ENCODE results near the gene SLC4A9. TPM values are rescaled to one million over a fixed set of nuclear protein-coding genes. Genes with fewer than 3 reads are reported as not detected.

SLC4A9 gene
- total and polyA plus RNA-seq, 5 donors: 0.05 to 0.26 (median 0.25) TPM; not detected in 2

DNA sequence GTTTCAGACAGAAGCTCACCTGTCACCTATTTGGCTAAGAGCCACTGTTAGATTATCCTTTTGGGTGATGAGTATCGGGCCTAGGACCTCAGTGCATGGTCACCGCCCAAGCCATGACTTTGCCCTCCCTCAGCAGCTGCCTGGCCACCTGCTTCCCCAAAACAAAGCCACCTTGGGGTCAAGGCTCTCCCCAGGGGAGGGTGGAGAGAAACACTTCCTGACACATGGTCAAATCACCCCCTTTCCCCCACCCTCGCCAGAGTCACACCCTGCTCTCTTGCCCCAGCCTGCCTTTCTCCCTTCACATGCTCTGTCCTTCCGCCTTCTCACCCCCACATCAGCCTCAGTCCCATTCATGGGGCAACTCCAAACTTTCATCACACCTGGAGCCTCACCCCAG lies 11.9 kb upstream of the SLC4A9 start:
- WGBS: 71% methylated on average over 4 of the region's 4 CpGs
- intact Hi-C loops (cut with DNase I): loop anchor here in 3 of 4 donors (5.0 to 10.0 kb wide), 3 partner anchors 106 to 173 kb away; partner anchors contain the start of gene CYSTM1 (in 2 of the 3)
- ATAC-seq (no peak), DNase-seq (no peak)
- Histone ChIP-seq H3K27ac (ENCODE audit: low read length) (peak overlapping the region; percentile 39), H3K27me3 (ENCODE audit: control insufficient read depth, insufficient read depth) (no peaks in the 10 kb centered on the region), H3K4me1 (ENCODE audit: control insufficient read depth, insufficient read depth, low read length) (peaks cover 7% of the 10 kb centered on the region), H3K4me3 (ENCODE audit: low read length) (no peak overlapping the region), H3K9me3 (ENCODE audit: control insufficient read depth, low read length) (no peaks in the 10 kb centered on the region)

DNA sequence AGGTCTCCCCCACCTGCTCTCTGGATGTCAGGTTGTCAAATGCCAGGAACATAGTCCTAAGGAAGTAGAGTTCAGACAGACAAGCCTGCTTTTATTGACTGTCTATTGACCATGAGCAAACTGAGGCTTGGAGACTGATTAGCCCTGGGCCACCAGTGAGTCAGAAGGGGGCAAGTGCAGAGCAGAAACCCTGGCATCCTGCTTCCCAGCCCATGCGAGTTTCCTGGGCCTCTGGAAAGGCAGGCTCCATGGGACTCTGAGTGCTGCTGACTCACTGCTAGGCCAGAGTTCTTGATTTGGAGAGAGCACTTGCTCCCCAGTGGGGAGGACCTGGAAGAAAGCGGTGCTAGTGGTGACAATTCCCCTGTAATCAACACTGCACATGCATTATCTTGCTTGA lies 10.8 kb upstream of the SLC4A9 start:
- Histone ChIP-seq H3K27me3 (ENCODE audit: control insufficient read depth, insufficient read depth) (no peaks in the 10 kb centered on the region), H3K4me3 (ENCODE audit: low read length) (no peak overlapping the region), H3K9me3 (ENCODE audit: control insufficient read depth, low read length) (no peaks in the 10 kb centered on the region), H3K4me1 (ENCODE audit: control insufficient read depth, insufficient read depth, low read length) (peaks cover 5% of the 10 kb centered on the region), H3K27ac (ENCODE audit: low read length) (no peak overlapping the region)
- WGBS: 83% methylated on average over 2 of the region's 2 CpGs
- ATAC-seq (no peak), DNase-seq (no peak)
- intact Hi-C loops (cut with DNase I): loop anchor here in 3 of 4 donors (5.0 to 10.0 kb wide), 3 partner anchors 107 to 174 kb away; partner anchors contain the start of gene CYSTM1 (in 2 of the 3)

DNA sequence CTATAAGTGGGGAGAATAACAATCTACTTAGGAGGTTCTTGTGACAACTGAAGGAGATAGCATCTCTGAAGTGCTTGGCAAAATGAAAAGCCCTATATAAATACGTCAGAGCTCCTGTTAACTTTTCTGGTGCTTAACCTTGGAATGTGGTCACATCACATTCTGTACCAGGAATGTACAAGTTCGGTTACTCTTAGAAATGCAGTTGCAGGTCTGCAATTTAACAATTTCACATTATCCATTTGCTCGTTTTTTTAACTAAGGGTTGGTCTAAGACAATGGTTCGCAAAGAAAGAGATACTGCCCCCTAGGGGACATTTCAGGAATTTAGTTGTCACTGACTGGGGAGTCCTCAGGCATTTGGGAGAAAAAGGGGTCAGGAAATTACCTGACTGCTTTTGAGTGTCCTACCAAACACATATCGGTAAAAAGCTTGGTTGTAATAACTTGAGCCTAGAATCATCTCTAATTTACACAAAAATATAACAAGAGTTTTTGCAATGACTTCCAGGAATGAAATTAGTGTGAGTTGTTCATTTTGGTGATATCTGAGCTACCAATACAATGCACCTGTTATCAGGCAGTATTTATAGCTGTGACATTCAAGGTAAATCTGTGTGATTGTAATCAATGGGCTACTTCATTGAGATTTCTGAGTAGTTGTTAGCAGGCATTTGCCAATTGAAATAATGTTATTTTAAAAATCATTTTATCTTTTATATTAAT lies 8.2 kb upstream of the SLC4A9 start:
- Histone ChIP-seq H3K4me3 (ENCODE audit: low read length) (no peak overlapping the region), H3K27ac (ENCODE audit: low read length) (no peak overlapping the region), H3K9me3 (ENCODE audit: control insufficient read depth, low read length) (no peaks in the 10 kb centered on the region), H3K4me1 (ENCODE audit: control insufficient read depth, insufficient read depth, low read length) (peaks cover 3% of the 10 kb centered on the region), H3K27me3 (ENCODE audit: control insufficient read depth, insufficient read depth) (no peaks in the 10 kb centered on the region)
- ATAC-seq (peak; percentile 25 to 51), DNase-seq (no peak)
- 5% methylated on average over 5 of the region's 5 CpGs for WGBS
- intact Hi-C loops (cut with DNase I): loop anchor here in 2 of 4 donors (2.0 to 5.0 kb wide), 2 partner anchors 107 to 109 kb away; no protein-coding TSS in a partner anchor

GRCh38 chr5:140355546-140355945 lies 4.4 kb upstream of the SLC4A9 start:
- 83% methylated on average over 7 of the region's 7 CpGs for WGBS
- no peak for DNase-seq
- H3K27ac ChIP-seq (ENCODE audit: low read length): no peak overlapping the region
- intact Hi-C loops (cut with DNase I): no loop called here
- H3K4me3 ChIP-seq (ENCODE audit: low read length): no peak overlapping the region
- ATAC-seq: no peak
- no peaks in the 10 kb centered on the region for H3K4me1 ChIP-seq (ENCODE audit: control insufficient read depth, insufficient read depth, low read length)
- no peaks in the 10 kb centered on the region for H3K9me3 ChIP-seq (ENCODE audit: control insufficient read depth, low read length)
- H3K27me3 ChIP-seq (ENCODE audit: control insufficient read depth, insufficient read depth): no peaks in the 10 kb centered on the region

DNA sequence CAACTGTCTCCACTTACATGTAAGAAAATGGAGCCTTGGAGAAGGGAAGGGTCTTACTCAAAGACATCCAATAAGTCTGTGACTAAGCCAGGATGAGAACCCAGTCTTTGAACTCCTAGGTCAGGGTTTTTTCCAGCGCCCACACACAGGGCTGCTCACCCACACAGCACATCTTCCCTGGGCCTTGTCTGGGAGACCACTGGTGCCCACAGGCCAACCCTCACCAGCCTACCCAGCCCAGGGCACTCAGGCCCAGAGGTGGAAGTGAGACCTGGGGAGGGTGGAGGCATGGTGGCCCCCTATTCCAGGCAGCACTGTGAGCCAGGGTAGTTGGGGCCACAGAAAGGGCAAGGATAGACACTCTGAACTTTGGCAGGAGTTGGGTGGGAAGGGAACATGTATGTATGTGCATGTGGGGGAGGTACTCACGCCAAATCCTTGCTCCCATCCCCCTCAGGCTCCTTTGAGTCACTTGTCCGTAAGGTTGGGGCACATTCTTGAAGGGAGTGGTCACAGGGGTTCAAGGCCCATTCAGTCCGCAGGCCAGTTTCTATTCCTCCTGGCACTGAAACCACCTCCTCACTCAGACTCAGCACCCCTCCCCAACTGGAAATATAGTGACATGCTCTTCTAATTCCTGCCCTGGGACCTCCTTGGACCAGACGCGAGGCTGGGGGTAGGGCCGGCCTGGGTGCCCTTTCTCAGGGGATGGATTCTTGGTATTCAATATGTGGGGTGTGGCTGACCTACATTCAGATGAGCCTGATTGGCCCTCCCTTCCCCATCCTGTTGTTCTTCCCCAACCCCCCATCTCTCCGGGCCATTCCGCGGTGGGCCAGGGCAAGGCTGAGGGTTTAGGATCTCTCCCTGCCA lies 2.9 kb upstream of the SLC4A9 start:
- no peaks in the 10 kb centered on the region for H3K4me1 ChIP-seq (ENCODE audit: control insufficient read depth, insufficient read depth, low read length)
- peak; percentile 10 to 11 for ATAC-seq
- 36% methylated on average over 10 of the region's 10 CpGs for WGBS
- no peak overlapping the region for H3K27ac ChIP-seq (ENCODE audit: low read length)
- DNase-seq: no peak
- H3K9me3 ChIP-seq (ENCODE audit: control insufficient read depth, low read length): no peaks in the 10 kb centered on the region
- intact Hi-C loops (cut with DNase I): no loop called here
- no peaks in the 10 kb centered on the region for H3K27me3 ChIP-seq (ENCODE audit: control insufficient read depth, insufficient read depth)
- H3K4me3 ChIP-seq (ENCODE audit: low read length): no peak overlapping the region

GRCh38 chr5:140357726-140358093 lies 2.3 kb upstream of the SLC4A9 start:
- Histone ChIP-seq H3K27me3 (ENCODE audit: control insufficient read depth, insufficient read depth) (no peaks in the 10 kb centered on the region), H3K9me3 (ENCODE audit: control insufficient read depth, low read length) (no peaks in the 10 kb centered on the region), H3K27ac (ENCODE audit: low read length) (no peak overlapping the region), H3K4me1 (ENCODE audit: control insufficient read depth, insufficient read depth, low read length) (no peaks in the 10 kb centered on the region), H3K4me3 (ENCODE audit: low read length) (no peak overlapping the region)
- intact Hi-C loops (cut with DNase I): no loop called here
- WGBS: 1% methylated on average over 18 of the region's 18 CpGs
- DNase-seq (peak; percentile 82 to 92 (median 90)), ATAC-seq (peak; percentile 89 to 92)

DNA sequence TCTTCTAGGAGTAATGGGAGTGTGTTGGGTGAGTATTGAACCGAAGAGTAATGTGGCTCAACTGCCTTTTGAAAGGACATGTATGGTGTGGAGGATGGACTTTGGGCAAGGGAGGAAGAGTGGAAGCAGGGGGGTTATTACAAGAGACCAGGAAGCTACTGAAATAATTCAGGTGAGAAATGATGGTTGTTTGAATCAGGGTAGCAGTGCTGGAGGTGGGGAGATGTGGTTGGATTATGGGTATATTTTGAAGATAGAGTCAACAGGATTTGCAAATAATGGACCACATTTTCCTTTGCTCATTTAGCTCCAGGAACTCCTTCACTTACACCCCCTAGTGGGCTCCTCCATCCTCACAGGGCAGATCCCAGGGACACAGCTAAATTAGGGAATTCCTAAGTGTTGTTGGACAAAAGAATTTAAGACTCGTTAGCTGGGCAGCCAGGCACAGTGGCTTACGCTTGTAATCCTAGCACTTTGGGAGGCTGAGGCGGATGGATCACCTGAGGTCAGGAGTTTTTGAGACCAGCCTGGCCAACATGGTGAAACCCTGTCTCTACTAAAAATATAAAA lies 1.2 kb upstream of the SLC4A9 start:
- intact Hi-C loops (cut with DNase I): no loop called here
- Histone ChIP-seq H3K4me1 (ENCODE audit: control insufficient read depth, insufficient read depth, low read length) (no peaks in the 10 kb centered on the region), H3K27me3 (ENCODE audit: control insufficient read depth, insufficient read depth) (no peaks in the 10 kb centered on the region), H3K4me3 (ENCODE audit: low read length) (no peak overlapping the region), H3K27ac (ENCODE audit: low read length) (no peak overlapping the region), H3K9me3 (ENCODE audit: control insufficient read depth, low read length) (no peaks in the 10 kb centered on the region)
- ATAC-seq (no peak), DNase-seq (no peak)
- WGBS: 76% methylated on average over 4 of the region's 4 CpGs

DNA sequence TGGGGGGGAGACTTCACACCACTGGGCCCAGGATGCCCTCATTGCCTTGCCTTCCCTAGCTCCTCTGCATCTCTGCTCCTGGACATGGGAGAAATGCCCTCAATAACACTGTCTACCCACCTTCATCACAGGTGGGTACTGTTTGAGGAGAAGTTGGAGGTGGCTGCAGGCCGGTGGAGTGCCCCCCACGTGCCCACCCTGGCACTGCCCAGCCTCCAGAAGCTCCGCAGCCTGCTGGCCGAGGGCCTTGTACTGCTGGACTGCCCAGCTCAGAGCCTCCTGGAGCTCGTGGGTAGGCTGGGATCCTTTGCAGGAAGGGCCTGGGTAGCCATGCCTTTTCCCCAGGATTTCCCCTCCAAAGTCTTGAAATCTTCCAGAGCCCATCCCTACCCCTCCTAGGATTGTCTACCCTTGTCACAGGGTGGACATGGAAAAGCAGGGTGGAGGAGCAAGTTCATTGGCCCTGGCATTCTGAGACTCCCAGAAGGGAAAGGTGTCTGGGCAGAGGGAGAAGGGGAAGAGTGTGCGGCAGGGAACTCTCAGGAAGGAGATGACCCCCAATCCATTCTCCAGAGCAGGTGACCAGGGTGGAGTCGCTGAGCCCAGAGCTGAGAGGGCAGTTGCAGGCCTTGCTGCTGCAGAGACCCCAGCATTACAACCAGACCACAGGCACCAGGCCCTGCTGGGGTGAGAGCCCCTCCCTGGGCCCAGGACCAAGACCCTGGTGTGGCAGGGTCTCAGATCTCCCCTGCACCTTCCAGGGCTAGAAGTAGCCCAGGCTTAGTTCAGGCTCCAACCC lies 886 bp downstream of the SLC4A9 start:
- Histone ChIP-seq H3K4me1 (ENCODE audit: control insufficient read depth, insufficient read depth, low read length) (no peaks in the 10 kb centered on the region), H3K9me3 (ENCODE audit: control insufficient read depth, low read length) (no peaks in the 10 kb centered on the region), H3K27ac (ENCODE audit: low read length) (no peak overlapping the region), H3K4me3 (ENCODE audit: low read length) (no peak overlapping the region), H3K27me3 (ENCODE audit: control insufficient read depth, insufficient read depth) (no peaks in the 10 kb centered on the region)
- 77% methylated on average over 7 of the region's 7 CpGs for WGBS
- no peak for ATAC-seq
- intact Hi-C loops (cut with DNase I): loop anchor here in 2 of 4 donors (10.0 kb wide), 2 partner anchors 354 to 364 kb away; no protein-coding TSS in a partner anchor
- no peak for DNase-seq

- WGBS: 90% methylated on average over 2 of the region's 2 CpGs
- DNase-seq (no peak), ATAC-seq (no peak)
- intact Hi-C loops (cut with DNase I): loop anchor here in 2 of 4 donors (10.0 kb wide), 2 partner anchors 353 to 363 kb away; no protein-coding TSS in a partner anchor
- no peak overlapping the region for H3K4me3 ChIP-seq (ENCODE audit: low read length)
- H3K4me1 ChIP-seq (ENCODE audit: control insufficient read depth, insufficient read depth, low read length): no peaks in the 10 kb centered on the region
- H3K27me3 ChIP-seq (ENCODE audit: control insufficient read depth, insufficient read depth): no peaks in the 10 kb centered on the region
- no peaks in the 10 kb centered on the region for H3K9me3 ChIP-seq (ENCODE audit: control insufficient read depth, low read length)
- no peak overlapping the region for H3K27ac ChIP-seq (ENCODE audit: low read length)
Measured at GRCh38 chr5:140361901-140362300, 1.9 kb downstream of the SLC4A9 start.

GRCh38 chr5:140362311-140362710 lies 2.3 kb downstream of the SLC4A9 start:
- H3K4me3 ChIP-seq (ENCODE audit: low read length): no peak overlapping the region
- ATAC-seq (no peak), DNase-seq (no peak)
- intact Hi-C loops (cut with DNase I): loop anchor here in 2 of 4 donors (10.0 kb wide), 2 partner anchors 352 to 362 kb away; no protein-coding TSS in a partner anchor
- WGBS: 84% methylated on average over 8 of the region's 8 CpGs
- no peaks in the 10 kb centered on the region for H3K27me3 ChIP-seq (ENCODE audit: control insufficient read depth, insufficient read depth)
- H3K4me1 ChIP-seq (ENCODE audit: control insufficient read depth, insufficient read depth, low read length): no peaks in the 10 kb centered on the region
- no peaks in the 10 kb centered on the region for H3K9me3 ChIP-seq (ENCODE audit: control insufficient read depth, low read length)
- H3K27ac ChIP-seq (ENCODE audit: low read length): no peak overlapping the region

All from right cardiac atrium (tissue), 5 donors.